Subcutaneous abdominal adipose tissue (tissue), 5 donors: Measurements from ENCODE around the gene FRYL.
"Not testable (repeated sequence)": the region's sequence is repeated elsewhere in the genome, so short reads cannot be mapped to it uniquely, and the experiment has no call there.

Experiments
- H3K27ac ChIP-seq: one replicate; pipeline ENCODE4 v1.7.0; 2013; ENCODE audit warnings: low read depth, mild to moderate bottlenecking, inconsistent platforms, low read length, moderate library complexity
- H3K27me3 ChIP-seq, 5 donors: one replicate each; pipeline ENCODE4 v1.7.0; 2013; ENCODE audit warnings: low read length in 5 of 5, inconsistent platforms in 1 of 5; ENCODE audit not compliant: control insufficient read depth in 5 of 5, insufficient read depth in 4 of 5
- H3K36me3 ChIP-seq, 5 donors: one replicate each; pipeline ENCODE4 v1.7.0; 2013; ENCODE audit warnings: low read length in 5 of 5; ENCODE audit not compliant: control insufficient read depth in 5 of 5, insufficient read depth in 5 of 5
- H3K4me1 ChIP-seq, 5 donors: one replicate each; pipeline ENCODE4 v1.7.0; 2013; ENCODE audit warnings: low read length in 5 of 5, mild to moderate bottlenecking in 3 of 5, moderate library complexity in 1 of 5; ENCODE audit not compliant: control insufficient read depth in 5 of 5, insufficient read depth in 5 of 5
- H3K4me3 ChIP-seq, 5 donors: one replicate each; pipeline ENCODE4 v1.7.0; 2013; ENCODE audit warnings: low read length in 5 of 5, low read depth in 1 of 5
- H3K9ac ChIP-seq, 5 donors: one replicate each; pipeline ENCODE4 v1.7.0; 2013; ENCODE audit warnings: low read length in 5 of 5, mild to moderate bottlenecking in 4 of 5, moderate library complexity in 3 of 5
- H3K9me3 ChIP-seq, 5 donors: one replicate each; pipeline ENCODE4 v1.7.0; 2013; ENCODE audit warnings: low read length in 5 of 5; ENCODE audit not compliant: control insufficient read depth in 5 of 5
- donor health status: healthy.
- donor health status: healthy.
- donor health status: healthy.
- donor health status: healthy.
- donor health status: healthy.

FRYL gene

GRCh38 chr4:48767055-48767929 lies 12.8 kb downstream of the FRYL start:
- Histone ChIP-seq H3K9ac (no peak overlapping the region), H3K27ac (no peak overlapping the region), H3K36me3 (no peaks in the 10 kb centered on the region), H3K9me3 (no peaks in the 10 kb centered on the region), H3K4me1 (peaks cover 0 to 25% (median 7%) of the 10 kb centered on the region in 5 donors), H3K4me3 (no peak overlapping the region), H3K27me3 (no peaks in the 10 kb centered on the region)

GRCh38 chr4:48766131-48766792 lies 13.8 kb downstream of the FRYL start:
- no peaks in the 10 kb centered on the region for H3K9me3 ChIP-seq
- H3K9ac ChIP-seq: no peak overlapping the region
- no peaks in the 10 kb centered on the region for H3K27me3 ChIP-seq
- no peaks in the 10 kb centered on the region for H3K36me3 ChIP-seq
- H3K27ac ChIP-seq: no peak overlapping the region
- no peak overlapping the region for H3K4me3 ChIP-seq
- H3K4me1 ChIP-seq: peaks cover 0 to 25% (median 5%) of the 10 kb centered on the region in 5 donors

GRCh38 chr4:48762408-48762807 lies 17.7 kb downstream of the FRYL start:
- Histone ChIP-seq H3K4me3 (no peak overlapping the region), H3K27ac (no peak overlapping the region), H3K27me3 (no peaks in the 10 kb centered on the region), H3K36me3 (no peaks in the 10 kb centered on the region), H3K9ac (no peak overlapping the region), H3K4me1 (peaks cover 0 to 17% (median 5%) of the 10 kb centered on the region in 5 donors), H3K9me3 (no peaks in the 10 kb centered on the region)

- H3K4me3 ChIP-seq: no peak overlapping the region
- no peak overlapping the region for H3K9ac ChIP-seq
- no peaks in the 10 kb centered on the region for H3K9me3 ChIP-seq
- H3K4me1 ChIP-seq: peaks cover 0 to 20% (median 3%) of the 10 kb centered on the region in 5 donors
- no peaks in the 10 kb centered on the region for H3K27me3 ChIP-seq
- H3K36me3 ChIP-seq: no peaks in the 10 kb centered on the region
- no peak overlapping the region for H3K27ac ChIP-seq
Measured at GRCh38 chr4:48761286-48761685, 18.8 kb downstream of the FRYL start.

- not testable (repeated sequence) for H3K27me3 ChIP-seq, H3K9me3 ChIP-seq, H3K4me3 ChIP-seq, H3K36me3 ChIP-seq, H3K27ac ChIP-seq, H3K9ac ChIP-seq
- peaks cover 0 to 14% (median 0%) of the 10 kb centered on the region in 5 donors for H3K4me1 ChIP-seq
Measured at GRCh38 chr4:48758703-48759102, 21.4 kb downstream of the FRYL start.

- H3K9ac ChIP-seq: no peak overlapping the region
- H3K4me3 ChIP-seq: no peak overlapping the region
- peaks cover 0 to 21% (median 7%) of the 10 kb centered on the region in 5 donors for H3K4me1 ChIP-seq
- H3K9me3 ChIP-seq: no peaks in the 10 kb centered on the region
- H3K27ac ChIP-seq: no peak overlapping the region
- H3K36me3 ChIP-seq: no peaks in the 10 kb centered on the region
- H3K27me3 ChIP-seq: no peaks in the 10 kb centered on the region
Measured at GRCh38 chr4:48756689-48757220, 23.3 kb downstream of the FRYL start.

- H3K4me3 ChIP-seq: no peak overlapping the region
- H3K9ac ChIP-seq: no peak overlapping the region
- peaks cover 0 to 27% (median 11%) of the 10 kb centered on the region in 5 donors for H3K4me1 ChIP-seq
- H3K27ac ChIP-seq: no peak overlapping the region
- no peaks in the 10 kb centered on the region for H3K36me3 ChIP-seq
- no peaks in the 10 kb centered on the region for H3K9me3 ChIP-seq
- no peaks in the 10 kb centered on the region for H3K27me3 ChIP-seq
Measured at GRCh38 chr4:48755281-48755680, 24.8 kb downstream of the FRYL start.

- H3K27ac ChIP-seq: no peak overlapping the region
- H3K4me1 ChIP-seq: peaks cover 0 to 41% (median 19%) of the 10 kb centered on the region in 5 donors
- H3K36me3 ChIP-seq: no peaks in the 10 kb centered on the region
- no peaks in the 10 kb centered on the region for H3K9me3 ChIP-seq
- H3K4me3 ChIP-seq: no peak overlapping the region
- peak overlapping the region in 1 of 5 donors; percentile 30 for H3K9ac ChIP-seq
- no peaks in the 10 kb centered on the region for H3K27me3 ChIP-seq
Measured at GRCh38 chr4:48753159-48753558, 26.9 kb downstream of the FRYL start.

GRCh38 chr4:48752726-48753125 lies 27.4 kb downstream of the FRYL start:
- H3K4me3 ChIP-seq: no peak overlapping the region
- H3K27me3 ChIP-seq: no peaks in the 10 kb centered on the region
- H3K36me3 ChIP-seq: no peaks in the 10 kb centered on the region
- peaks cover 0 to 41% (median 19%) of the 10 kb centered on the region in 5 donors for H3K4me1 ChIP-seq
- H3K27ac ChIP-seq: peak overlapping the region; percentile 2
- H3K9me3 ChIP-seq: no peaks in the 10 kb centered on the region
- H3K9ac ChIP-seq: peak overlapping the region in 1 of 5 donors; percentile 30

- H3K27ac ChIP-seq: peak overlapping the region; percentile 2
Measured at GRCh38 chr4:48752246-48752645, 27.8 kb downstream of the FRYL start.

More at GRCh38 chr4:48752246-48752645, 27.8 kb downstream of the FRYL start:
- Histone ChIP-seq H3K9ac (no peak overlapping the region), H3K4me3 (no peak overlapping the region), H3K4me1 (peaks cover 0 to 41% (median 19%) of the 10 kb centered on the region in 5 donors), H3K9me3 (no peaks in the 10 kb centered on the region), H3K27me3 (no peaks in the 10 kb centered on the region), H3K36me3 (no peaks in the 10 kb centered on the region)
